ENCODE measurements around the gene PRDM16. TPM values are rescaled to one million over a fixed set of nuclear protein-coding genes. Genes with fewer than 3 reads are reported as not detected.

PRDM16 gene
- polyA plus RNA-seq, 1 donor (not counting 4 experiments of a cell fraction or from before 2014, with no cell fraction given) = 0.05 TPM

DNA sequence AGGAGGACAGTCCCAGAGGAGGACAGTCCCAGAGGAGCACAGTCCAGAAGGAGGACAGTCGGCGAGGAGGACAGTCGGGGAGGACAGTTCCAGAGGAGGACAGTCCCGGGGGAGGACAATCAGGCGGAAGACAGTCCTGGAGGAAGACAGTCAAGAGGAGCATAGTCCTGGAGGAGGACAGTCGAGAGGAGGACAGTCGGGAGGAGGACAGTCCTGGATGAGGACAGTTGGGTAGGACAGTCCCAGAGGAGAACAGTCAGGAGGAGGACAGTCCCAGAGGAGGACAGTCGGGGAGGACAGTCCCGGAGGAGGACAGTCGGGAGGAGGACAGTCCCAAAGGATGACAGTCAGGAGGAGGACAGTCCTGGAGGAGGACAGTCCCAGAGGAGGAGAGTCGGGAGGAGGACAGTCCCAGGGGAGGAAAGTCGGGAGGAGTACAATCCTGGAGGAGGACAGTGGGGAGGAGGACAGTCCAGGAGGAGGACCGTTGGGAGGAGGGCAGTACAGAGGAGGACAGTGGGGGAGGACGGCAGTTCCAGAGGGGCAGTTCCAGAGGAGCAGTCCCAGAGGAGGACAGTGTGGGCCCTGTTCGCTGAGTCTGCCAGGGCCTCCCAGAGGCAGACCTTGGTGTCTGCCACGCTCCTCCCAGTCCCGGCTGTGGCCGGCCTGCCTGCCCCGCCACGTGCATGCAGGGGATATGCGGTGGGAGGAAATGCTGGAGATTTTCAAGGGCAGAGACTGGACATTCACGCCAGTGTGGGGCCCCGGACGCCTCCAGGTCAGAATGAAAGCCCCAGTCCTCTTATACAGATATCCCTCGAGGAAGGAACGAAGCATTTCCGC is 201.6 kb downstream of the PRDM16 start:
- H3K36me3 ChIP-seq (ENCODE audit: control insufficient read depth in 2 of 2, extremely low read depth in 1 of 2, insufficient read depth in 2 of 2, low read length in 2 of 2) = no peaks in the 10 kb centered on the region
- no peak overlapping the region for H3K4me3 ChIP-seq (ENCODE audit: control insufficient read depth in 2 of 3, extremely low read depth in 1 of 3, insufficient read depth in 2 of 3, low read depth in 1 of 3, low read length in 3 of 3)
- no peak overlapping the region for H2AFZ ChIP-seq (ENCODE audit: control insufficient read depth, low read length)
- no peaks in the 10 kb centered on the region for H3K79me2 ChIP-seq (ENCODE audit: control insufficient read depth, insufficient read depth, low read length)
- no peak overlapping the region for H3K9ac ChIP-seq (ENCODE audit: control insufficient read depth, extremely low read depth, insufficient read depth, low read length)
- TF ChIP-seq EZH2 (IDR thresholded peaks at IDR 0.05; ENCODE audit: low read length) = no peak
- TF ChIP-seq, protein P1, sequence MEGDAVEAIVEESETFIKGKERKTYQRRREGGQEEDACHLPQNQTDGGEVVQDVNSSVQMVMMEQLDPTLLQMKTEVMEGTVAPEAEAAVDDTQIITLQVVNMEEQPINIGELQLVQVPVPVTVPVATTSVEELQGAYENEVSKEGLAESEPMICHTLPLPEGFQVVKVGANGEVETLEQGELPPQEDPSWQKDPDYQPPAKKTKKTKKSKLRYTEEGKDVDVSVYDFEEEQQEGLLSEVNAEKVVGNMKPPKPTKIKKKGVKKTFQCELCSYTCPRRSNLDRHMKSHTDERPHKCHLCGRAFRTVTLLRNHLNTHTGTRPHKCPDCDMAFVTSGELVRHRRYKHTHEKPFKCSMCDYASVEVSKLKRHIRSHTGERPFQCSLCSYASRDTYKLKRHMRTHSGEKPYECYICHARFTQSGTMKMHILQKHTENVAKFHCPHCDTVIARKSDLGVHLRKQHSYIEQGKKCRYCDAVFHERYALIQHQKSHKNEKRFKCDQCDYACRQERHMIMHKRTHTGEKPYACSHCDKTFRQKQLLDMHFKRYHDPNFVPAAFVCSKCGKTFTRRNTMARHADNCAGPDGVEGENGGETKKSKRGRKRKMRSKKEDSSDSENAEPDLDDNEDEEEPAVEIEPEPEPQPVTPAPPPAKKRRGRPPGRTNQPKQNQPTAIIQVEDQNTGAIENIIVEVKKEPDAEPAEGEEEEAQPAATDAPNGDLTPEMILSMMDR (optimal IDR thresholded peaks at IDR 0.05 in 1 of 3, IDR thresholded peaks at IDR 0.05 in 1 of 3, conservative IDR thresholded peaks at IDR 0.05 in 1 of 3; ENCODE audit: extremely low read depth in 1 of 3, insufficient read depth in 2 of 3, low read length in 3 of 3) = no peak
- FAIRE-seq (no peak), DNase-seq (ENCODE audit: low read depth, low spot score) (no peak)
- no peaks in the 10 kb centered on the region for H3K9me1 ChIP-seq (ENCODE audit: control insufficient read depth, extremely low read depth, insufficient read depth, low read length)
- no peaks in the 10 kb centered on the region for H3K4me1 ChIP-seq (ENCODE audit: control insufficient read depth, extremely low read depth, insufficient read depth, low read length)
- H3K9me3 ChIP-seq (ENCODE audit: control insufficient read depth, low read depth, low read length) = peaks cover 10% of the 10 kb centered on the region
- H3K27me3 ChIP-seq (ENCODE audit: control insufficient read depth, extremely low read depth, insufficient read depth, low read length) = no peaks in the 10 kb centered on the region
- H3K4me2 ChIP-seq (ENCODE audit: control insufficient read depth, extremely low read depth, insufficient read depth, low read depth, low read length) = no peak overlapping the region
- H4K20me1 ChIP-seq (ENCODE audit: control insufficient read depth, extremely low read depth, insufficient read depth, low read length) = no peaks in the 10 kb centered on the region
- dilution Hi-C loops (cut with MboI; ENCODE audit: extremely low pct_ligation_motif_present, low sequenced_read_pairs) = no loop called here
- no peak overlapping the region for H3K27ac ChIP-seq (ENCODE audit: control insufficient read depth, insufficient read depth, low read length)

- Histone ChIP-seq H3K27me3 (ENCODE audit: control insufficient read depth, extremely low read depth, insufficient read depth, low read length) (no peaks in the 10 kb centered on the region), H3K27ac (ENCODE audit: control insufficient read depth, insufficient read depth, low read length) (no peak overlapping the region), H3K4me1 (ENCODE audit: control insufficient read depth, extremely low read depth, insufficient read depth, low read length) (no peaks in the 10 kb centered on the region), H3K36me3 (ENCODE audit: control insufficient read depth in 2 of 2, extremely low read depth in 1 of 2, insufficient read depth in 2 of 2, low read length in 2 of 2) (no peaks in the 10 kb centered on the region), H3K79me2 (ENCODE audit: control insufficient read depth, insufficient read depth, low read length) (no peaks in the 10 kb centered on the region), H3K9ac (ENCODE audit: control insufficient read depth, extremely low read depth, insufficient read depth, low read length) (no peak overlapping the region), H3K9me3 (ENCODE audit: control insufficient read depth, low read depth, low read length) (peaks cover 10% of the 10 kb centered on the region), H3K4me3 (ENCODE audit: control insufficient read depth in 2 of 3, extremely low read depth in 1 of 3, insufficient read depth in 2 of 3, low read depth in 1 of 3, low read length in 3 of 3) (no peak overlapping the region), H3K9me1 (ENCODE audit: control insufficient read depth, extremely low read depth, insufficient read depth, low read length) (no peaks in the 10 kb centered on the region), H3K4me2 (ENCODE audit: control insufficient read depth, extremely low read depth, insufficient read depth, low read depth, low read length) (no peak overlapping the region), H2AFZ (ENCODE audit: control insufficient read depth, low read length) (no peak overlapping the region), H4K20me1 (ENCODE audit: control insufficient read depth, extremely low read depth, insufficient read depth, low read length) (no peaks in the 10 kb centered on the region)
- dilution Hi-C loops (cut with MboI; ENCODE audit: extremely low pct_ligation_motif_present, low sequenced_read_pairs) = no loop called here
- TF ChIP-seq EZH2 (IDR thresholded peaks at IDR 0.05; ENCODE audit: low read length) = no peak
- TF ChIP-seq, protein P1 (optimal IDR thresholded peaks at IDR 0.05 in 1 of 3, IDR thresholded peaks at IDR 0.05 in 1 of 3, conservative IDR thresholded peaks at IDR 0.05 in 1 of 3; ENCODE audit: extremely low read depth in 1 of 3, insufficient read depth in 2 of 3, low read length in 3 of 3) = no peak
- DNase-seq (ENCODE audit: low read depth, low spot score) = no peak
- no peak for FAIRE-seq
Observed at GRCh38 chr1:3271866-3272265, 202.9 kb downstream of the PRDM16 start.
